Esophagus squamous epithelium (tissue), 4 donors: ENCODE results near the gene CTNNA1.

Experiments
- CTCF ChIP-seq, 6 experiments: fragments of 450-650 bp in 4 of 6; fragments of 200-600 bp in 2 of 6; sonication (generic) in 2 of 6; IDR thresholded peaks; one replicate each; pipeline ENCODE4 v1.5.1; 2016 to 2019; ENCODE audit warnings: antibody characterized with exemption in 6 of 6, mild to moderate bottlenecking in 4 of 6, moderate library complexity in 4 of 6
- POLR2A ChIP-seq, 4 donors: fragments of 450-650 bp; IDR thresholded peaks; one replicate each; pipeline ENCODE4 v1.6.1; 2017; ENCODE audit warnings: antibody characterized with exemption in 4 of 4, mild to moderate bottlenecking in 4 of 4, moderate library complexity in 3 of 4

- TF ChIP-seq CTCF (IDR thresholded peaks at IDR 0.05), result no peak
- TF ChIP-seq POLR2A (IDR thresholded peaks at IDR 0.05), result no peak
Measured at GRCh38 chr5:138757061-138757776, 4.0 kb downstream of the CTNNA1 start.
